IMR-90 (cell line): ENCODE data around the gene BEAN1. TPM values are rescaled to one million over a fixed set of nuclear protein-coding genes. Genes with fewer than 3 reads are reported as not detected.
"Not testable (repeated sequence)": the region's sequence is repeated elsewhere in the genome, so short reads cannot be mapped to it uniquely, and the experiment has no call there.

Experiments
- ATAC-seq: fragments of 200-7000 bp; cut with Tn5 transposase; 2 replicates; pipeline ENCODE4 v1.9.1; 2020; ENCODE audit warnings: low read depth, mild to moderate bottlenecking, moderate library complexity
- BruUV-seq: library from RNA; stranded (reverse); fragments of 400-500 nt; replicated peaks from 2 replicates; lab custom pipeline; 2021; lab: Mats Ljungman, UMichigan
- CTCF ChIA-PET: fragments of 300-600 bp; formaldehyde crosslinking; extraction: SDS; loops from one replicate; lab custom pipeline; 2021; ENCODE audit warnings: antibody characterized with exemption; lab: Yijun Ruan, JAX
- POLR2A ChIA-PET: fragments of 300-600 bp; sonication (Branson Sonifier 250); formaldehyde crosslinking; loops from one replicate; lab custom pipeline; 2022; ENCODE audit warnings: antibody characterized with exemption; ENCODE audit not compliant: unreplicated experiment; lab: Charles Lee
- DNase-seq: peaks from one replicate; pipeline ENCODE4 v3.0.0; 2013
- H2AFZ ChIP-seq: replicated peaks from 2 replicates; pipeline ENCODE3; 2013; ENCODE audit warnings: low read length, mild to moderate bottlenecking; ENCODE audit not compliant: poor library complexity
- H2AK5ac ChIP-seq: 2 replicates; pipeline ENCODE4 v1.6.1; 2013; ENCODE audit warnings: low read depth, low read length, inconsistent platforms
- H2AK9ac ChIP-seq: replicated peaks from 2 replicates; pipeline ENCODE3; 2013; ENCODE audit warnings: mild to moderate bottlenecking, low read depth, low read length, moderate library complexity; ENCODE audit not compliant: poor library complexity
- H2BK120ac ChIP-seq: 2 replicates; pipeline ENCODE4 v1.6.1; 2013; ENCODE audit warnings: low read depth, low read length, inconsistent platforms
- H2BK15ac ChIP-seq: 3 replicates; pipeline ENCODE4 v1.6.1; 2013; ENCODE audit warnings: low read depth, low read length, inconsistent platforms
- H2BK20ac ChIP-seq: 2 replicates; pipeline ENCODE4 v1.6.1; 2013; ENCODE audit warnings: low read depth, mild to moderate bottlenecking, inconsistent platforms, low read length, moderate library complexity
- H2BK5ac ChIP-seq: 2 replicates; pipeline ENCODE4 v1.6.1; 2013; ENCODE audit warnings: mild to moderate bottlenecking, low read depth, low read length, inconsistent platforms; ENCODE audit not compliant: poor library complexity, severe bottlenecking
- H3K14ac ChIP-seq: replicated peaks from 2 replicates; pipeline ENCODE4 v1.6.1; 2013; ENCODE audit warnings: low read depth, low read length, inconsistent platforms
- H3K18ac ChIP-seq: 2 replicates; pipeline ENCODE4 v1.6.1; 2013; ENCODE audit warnings: low read depth, low read length, control low read depth
- H3K23ac ChIP-seq: 2 replicates; pipeline ENCODE4 v1.6.1; 2013; ENCODE audit warnings: low read depth, low read length, inconsistent platforms
- H3K27ac ChIP-seq: 2 replicates; pipeline ENCODE4 v1.5.1; 2013; ENCODE audit warnings: mild to moderate bottlenecking, control low read depth, low read length; ENCODE audit not compliant: insufficient read depth
- H3K27me3 ChIP-seq: 2 replicates; pipeline ENCODE4 v1.6.1; 2013; ENCODE audit warnings: low read length; ENCODE audit not compliant: control insufficient read depth, insufficient read depth
- H3K36me3 ChIP-seq: 2 replicates; pipeline ENCODE4 v1.6.1; 2013; ENCODE audit warnings: low read length, mixed read lengths; ENCODE audit not compliant: control insufficient read depth, insufficient read depth
- H3K4ac ChIP-seq: 2 replicates; pipeline ENCODE4 v1.6.1; 2013; ENCODE audit warnings: low read depth, low read length, inconsistent platforms
- H3K4me1 ChIP-seq: 2 replicates; pipeline ENCODE4 v1.6.1; 2013; ENCODE audit warnings: low read length, mixed read lengths; ENCODE audit not compliant: control insufficient read depth, insufficient read depth
- H3K4me2 ChIP-seq: 2 replicates; pipeline ENCODE4 v1.6.1; 2013; ENCODE audit warnings: low read depth, mild to moderate bottlenecking, control low read depth, low read length, moderate library complexity
- H3K4me3 ChIP-seq: 2 replicates; pipeline ENCODE4 v1.5.1; 2013; ENCODE audit warnings: low read depth, mild to moderate bottlenecking, control low read depth, low read length, moderate library complexity; ENCODE audit not compliant: insufficient read depth
- H3K56ac ChIP-seq: 2 replicates; pipeline ENCODE4 v1.6.1; 2013; ENCODE audit warnings: low read length, inconsistent platforms; ENCODE audit not compliant: insufficient read depth; ENCODE audit errors: extremely low read depth
- H3K79me1 ChIP-seq, 2 experiments: 2 replicates each; pipeline ENCODE4 v1.6.1; 2013; ENCODE audit warnings: low read length in 2 of 2, inconsistent platforms in 1 of 2, low read depth in 1 of 2
- H3K9ac ChIP-seq: 2 replicates; pipeline ENCODE4 v1.6.1; 2013; ENCODE audit warnings: low read depth, low read length, control low read depth
- H3K9me1 ChIP-seq: 2 replicates; pipeline ENCODE4 v1.6.1; 2013; ENCODE audit warnings: low read length, inconsistent platforms; ENCODE audit not compliant: insufficient read depth
- H3K9me3 ChIP-seq: 2 replicates; pipeline ENCODE4 v1.6.1; 2013; ENCODE audit warnings: low read length; ENCODE audit not compliant: control insufficient read depth, insufficient read depth
- H4K20me1 ChIP-seq: 2 replicates; pipeline ENCODE4 v1.6.1; 2013; ENCODE audit warnings: low read length, inconsistent platforms; ENCODE audit not compliant: insufficient read depth
- H4K5ac ChIP-seq: 2 replicates; pipeline ENCODE4 v1.6.1; 2013; ENCODE audit warnings: mild to moderate bottlenecking, low read depth, low read length, control low read depth
- H4K8ac ChIP-seq, 2 experiments: 2 replicates each; pipeline ENCODE4 v1.6.1; 2013; ENCODE audit warnings: low read depth in 2 of 2, low read length in 2 of 2, control low read depth in 1 of 2, inconsistent platforms in 1 of 2
- H4K91ac ChIP-seq: 2 replicates; pipeline ENCODE4 v1.6.1; 2013; ENCODE audit warnings: low read depth, low read length, inconsistent platforms; ENCODE audit not compliant: insufficient read depth
- WGBS, 2 experiments: methylation state at CpG; one replicate each; pipeline versions ENCODE4 v1.1.5 to v1.1.7; 2013; ENCODE audit warnings: missing lambda C conversion rate in 2 of 2; ENCODE audit not compliant: insufficient read length in 1 of 2; ENCODE audit errors: extremely low coverage in 2 of 2; 5-methylcytosine and 5-hydroxymethylcytosine counted together
- dilution Hi-C: fragments of 300-500 bp; cut with HindIII; formaldehyde crosslinking; loops from one replicate; pipeline ENCODE4 v1.14.3; 2018; ENCODE audit warnings: low sequenced_read_pairs; ENCODE audit not compliant: unreplicated experiment
- in situ Hi-C: fragments of 300-500 bp; cut with MboI; formaldehyde crosslinking; loops from 3 replicates; pipeline ENCODE4 v1.14.3; 2019; ENCODE audit warnings: low sequenced_read_pairs, inconsistent platforms, mixed read lengths
- intact Hi-C: fragments of 100-400 bp; cut with micrococcal nuclease; formaldehyde crosslinking; loops from 2 replicates; pipeline ENCODE4 v1.10.0; 2022
- polyA plus RNA-seq, 3 experiments: library from polyadenylated mRNA; depleted of rRNA; stranded (reverse); fragments of >200 nt; gene quantifications; 2 replicates each; pipeline ENCODE4 v1.2.3, GENCODE V29; 2012; ENCODE audit warnings: low replicate concordance in 1 of 3
- total RNA-seq: library from RNA; depleted of rRNA; stranded (reverse); fragments of >200 nt; gene quantifications from 2 replicates; pipeline ENCODE4 v1.2.3, GENCODE V29; 2012

The BEAN1 gene
- total and polyA plus RNA-seq, 2 of the 4 experiments (the other 2 are of a cell fraction) = not detected

- H3K4me3 ChIP-seq, H3K56ac ChIP-seq, H2BK15ac ChIP-seq, H2AFZ ChIP-seq, POLR2A ChIA-PET, H3K9ac ChIP-seq, ATAC-seq, BruUV-seq, H3K23ac ChIP-seq, CTCF ChIA-PET, in situ Hi-C loops, H3K4me2 ChIP-seq, H2BK5ac ChIP-seq, H4K91ac ChIP-seq, H3K4me1 ChIP-seq, H4K20me1 ChIP-seq, H2BK20ac ChIP-seq, H2BK120ac ChIP-seq, H3K9me3 ChIP-seq, H3K9me1 ChIP-seq, H3K14ac ChIP-seq, DNase-seq, H4K8ac ChIP-seq, H2AK9ac ChIP-seq, intact Hi-C loops, H3K27ac ChIP-seq, H3K36me3 ChIP-seq, H3K18ac ChIP-seq, H3K79me1 ChIP-seq, H3K4ac ChIP-seq, dilution Hi-C loops, H2AK5ac ChIP-seq, H4K5ac ChIP-seq: not testable (repeated sequence)
- H3K27me3 ChIP-seq = peaks cover 39% of the 10 kb centered on the region
- no CpG with 5 or more reads among the region's 6 CpGs for WGBS, 2 experiments
These were observed 38.9 kb downstream of the BEAN1 start for GRCh38 chr16:66465946-66466345.

- H3K9me1 ChIP-seq, H3K56ac ChIP-seq, H4K91ac ChIP-seq, BruUV-seq, H3K36me3 ChIP-seq, H2BK20ac ChIP-seq, H3K23ac ChIP-seq, H3K4me3 ChIP-seq, H3K14ac ChIP-seq, H4K8ac ChIP-seq, H2BK120ac ChIP-seq, H2AK9ac ChIP-seq, dilution Hi-C loops, H3K18ac ChIP-seq, CTCF ChIA-PET, H3K4ac ChIP-seq, H3K4me1 ChIP-seq, H3K4me2 ChIP-seq, in situ Hi-C loops, H2AK5ac ChIP-seq, DNase-seq, H3K27ac ChIP-seq, H2AFZ ChIP-seq, POLR2A ChIA-PET, H2BK15ac ChIP-seq, intact Hi-C loops, H3K9ac ChIP-seq, ATAC-seq, H3K79me1 ChIP-seq, H4K5ac ChIP-seq, H2BK5ac ChIP-seq, H4K20me1 ChIP-seq, H3K9me3 ChIP-seq: not testable (repeated sequence)
- WGBS, 2 experiments = no CpG with 5 or more reads among the region's 6 CpGs
- H3K27me3 ChIP-seq = peaks cover 41% of the 10 kb centered on the region
These were observed 39.5 kb downstream of the BEAN1 start for GRCh38 chr16:66466636-66467035.
